H1 (cell line): Measurements from ENCODE around the gene CCDC92B.

ENCODE experiments used
- CEBPB ChIP-seq: IDR thresholded peaks from 2 replicates; pipeline ENCODE4 v1.6.1; 2012; ENCODE audit warnings: low read depth, low read length
- CHD2 ChIP-seq: IDR thresholded peaks from 2 replicates; pipeline ENCODE4 v1.6.1; 2012; ENCODE audit warnings: low read length, improper control_type of control experiment
- EZH2 ChIP-seq: fragments of 200-600 bp; sonication (generic); IDR thresholded peaks from 2 replicates; pipeline ENCODE4 v1.7.1; 2012; ENCODE audit warnings: low read depth, mild to moderate bottlenecking, moderate library complexity, low read length, inconsistent platforms; ENCODE audit not compliant: severe bottlenecking
- FOSL1 ChIP-seq: IDR thresholded peaks from 2 replicates; pipeline ENCODE4 v1.6.1; 2011; ENCODE audit warnings: mild to moderate bottlenecking, low read depth, low read length, moderate library complexity; ENCODE audit not compliant: insufficient read depth
- GABPA ChIP-seq: IDR thresholded peaks from 2 replicates; pipeline ENCODE4 v1.6.1; 2011; ENCODE audit warnings: mild to moderate bottlenecking, low read length, moderate library complexity, borderline replicate concordance; ENCODE audit not compliant: insufficient read depth
- POLR2A ChIP-seq, 2 experiments: IDR thresholded peaks; 1 replicate in 1 of 2; 2 replicates in 1 of 2; pipeline ENCODE4 v1.6.1; 2011; ENCODE audit warnings: low read depth in 2 of 2, low read length in 2 of 2, mild to moderate bottlenecking in 2 of 2; ENCODE audit errors: control extremely low read depth in 1 of 2
- POLR2AphosphoS5 ChIP-seq: IDR thresholded peaks from 2 replicates; pipeline ENCODE4 v1.6.1; 2011; ENCODE audit warnings: low read depth, low read length
- RAD21 ChIP-seq, 2 experiments: IDR thresholded peaks in 1 of 2; conservative IDR thresholded peaks in 1 of 2; 2 replicates each; pipeline ENCODE4 v1.6.1; 2011; ENCODE audit warnings: low read depth in 2 of 2, low read length in 2 of 2, improper control_type of control experiment in 1 of 2, inconsistent platforms in 1 of 2, mild to moderate bottlenecking in 1 of 2, moderate library complexity in 1 of 2
- SUZ12 ChIP-seq: fragments of 200-600 bp; sonication (generic); IDR thresholded peaks from 2 replicates; pipeline ENCODE4 v1.6.1; 2012; ENCODE audit warnings: mild to moderate bottlenecking, inconsistent platforms, low read length, moderate library complexity, mixed read lengths
- ZNF274 ChIP-seq: IDR thresholded peaks from 2 replicates; pipeline ENCODE4 v1.7.0; 2012; ENCODE audit warnings: low read length, borderline replicate concordance; ENCODE audit errors: extremely low read depth
- TF ChIP-seq, protein P1 (sequence below), 3 experiments: IDR thresholded peaks; 1 replicate in 2 of 3; 2 replicates in 1 of 3; pipeline versions ENCODE4 v1.5.1 to v1.6.1; 2011; ENCODE audit warnings: low read length in 3 of 3, mild to moderate bottlenecking in 3 of 3, inconsistent platforms in 2 of 3, low read depth in 1 of 3, moderate library complexity in 1 of 3; ENCODE audit not compliant: insufficient read depth in 1 of 3; ENCODE audit errors: control extremely low read depth in 1 of 3
- TF ChIP-seq, protein P2 (sequence below): IDR thresholded peaks from 2 replicates; pipeline ENCODE4 v1.6.1; 2012; ENCODE audit warnings: inconsistent platforms

DNA sequence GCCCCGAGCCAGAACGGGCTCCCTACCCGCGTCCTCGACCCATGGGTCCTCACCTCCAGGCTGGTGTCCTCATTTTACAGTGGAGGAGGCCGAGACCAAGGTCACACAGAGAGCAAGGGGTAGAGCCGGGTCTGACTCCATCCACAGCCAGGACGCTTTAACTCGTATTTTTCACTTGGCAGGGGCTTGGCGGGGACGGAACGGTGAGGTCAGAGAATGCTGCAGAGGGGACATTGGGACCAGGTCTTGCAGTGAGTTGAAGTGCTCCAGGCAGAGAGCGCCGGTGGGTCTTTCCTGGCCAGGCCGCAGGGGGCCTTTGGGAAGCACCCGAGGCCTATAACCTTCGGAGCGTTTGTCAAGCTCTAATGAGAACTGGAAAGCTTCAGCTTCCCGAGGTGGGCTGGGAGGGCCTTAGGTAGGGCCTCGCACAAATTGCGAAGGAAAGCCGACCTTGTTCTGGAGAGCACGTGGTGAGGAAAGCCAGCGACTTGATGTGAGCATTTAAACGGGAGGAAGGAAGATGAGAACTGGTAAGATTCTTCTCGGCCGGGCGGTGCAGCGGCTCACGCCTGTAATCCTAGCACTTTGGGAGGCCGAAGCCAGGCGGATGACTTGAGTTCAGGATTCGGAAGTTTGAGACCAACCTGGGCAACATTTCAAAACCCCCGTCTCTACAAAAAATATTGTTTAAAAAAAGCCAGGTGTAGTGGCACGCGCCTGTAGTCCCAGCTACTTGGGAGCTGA is 37.0 kb downstream of the CCDC92B start:
- TF ChIP-seq EZH2 (no peak), POLR2A (IDR thresholded peaks at IDR 0.05; ENCODE audit: control extremely low read depth in 1 of 2, low read depth in 2 of 2, low read length in 2 of 2) (no peak), ZNF274 (no peak), SUZ12 (no peak), CHD2 (no peak), POLR2AphosphoS5 (no peak), RAD21 (IDR thresholded peaks at IDR 0.05 in 1 of 2, conservative IDR thresholded peaks at IDR 0.05 in 1 of 2; ENCODE audit: low read depth in 2 of 2, low read length in 2 of 2) (no peak), GABPA (no peak), CEBPB (no peak), FOSL1 (no peak)
- TF ChIP-seq, protein P1, sequence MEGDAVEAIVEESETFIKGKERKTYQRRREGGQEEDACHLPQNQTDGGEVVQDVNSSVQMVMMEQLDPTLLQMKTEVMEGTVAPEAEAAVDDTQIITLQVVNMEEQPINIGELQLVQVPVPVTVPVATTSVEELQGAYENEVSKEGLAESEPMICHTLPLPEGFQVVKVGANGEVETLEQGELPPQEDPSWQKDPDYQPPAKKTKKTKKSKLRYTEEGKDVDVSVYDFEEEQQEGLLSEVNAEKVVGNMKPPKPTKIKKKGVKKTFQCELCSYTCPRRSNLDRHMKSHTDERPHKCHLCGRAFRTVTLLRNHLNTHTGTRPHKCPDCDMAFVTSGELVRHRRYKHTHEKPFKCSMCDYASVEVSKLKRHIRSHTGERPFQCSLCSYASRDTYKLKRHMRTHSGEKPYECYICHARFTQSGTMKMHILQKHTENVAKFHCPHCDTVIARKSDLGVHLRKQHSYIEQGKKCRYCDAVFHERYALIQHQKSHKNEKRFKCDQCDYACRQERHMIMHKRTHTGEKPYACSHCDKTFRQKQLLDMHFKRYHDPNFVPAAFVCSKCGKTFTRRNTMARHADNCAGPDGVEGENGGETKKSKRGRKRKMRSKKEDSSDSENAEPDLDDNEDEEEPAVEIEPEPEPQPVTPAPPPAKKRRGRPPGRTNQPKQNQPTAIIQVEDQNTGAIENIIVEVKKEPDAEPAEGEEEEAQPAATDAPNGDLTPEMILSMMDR (IDR thresholded peaks at IDR 0.05; ENCODE audit: control extremely low read depth in 1 of 3, insufficient read depth in 1 of 3, low read depth in 1 of 3, low read length in 3 of 3): no peak
- TF ChIP-seq, protein P2, sequence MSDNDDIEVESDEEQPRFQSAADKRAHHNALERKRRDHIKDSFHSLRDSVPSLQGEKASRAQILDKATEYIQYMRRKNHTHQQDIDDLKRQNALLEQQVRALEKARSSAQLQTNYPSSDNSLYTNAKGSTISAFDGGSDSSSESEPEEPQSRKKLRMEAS: peak; percentile 40; the same call in 1 of the 2 replicates
